Right atrium auricular region (tissue), 2 donors: ENCODE data around the gene GRIN3A. TPM values are rescaled to one million over a fixed set of nuclear protein-coding genes. Genes with fewer than 3 reads are reported as not detected.

Source experiments
- DNase-seq: peaks from one replicate; pipeline ENCODE4 v3.0.0-alpha.2; 2019; ENCODE audit warnings: low spot score
- H3K27ac ChIP-seq, 2 donors: fragments of 200-600 bp; sonication (generic); 1 replicate in 1 of 2; 2 replicates in 1 of 2; pipeline ENCODE4 v1.5.1; 2016 to 2019
- H3K27me3 ChIP-seq, 2 donors: fragments of 200-600 bp; sonication (generic); one replicate each; pipeline versions ENCODE4 v1.5.1 to v1.6.0; 2017 to 2019
- H3K36me3 ChIP-seq: fragments of 200-600 bp; sonication (generic); one replicate; pipeline ENCODE4 v1.5.1; 2016
- H3K4me1 ChIP-seq, 2 donors: fragments of 200-600 bp; sonication (generic); one replicate each; pipeline versions ENCODE4 v1.5.1 to v1.6.0; 2017 to 2019
- H3K4me3 ChIP-seq, 2 donors: fragments of 200-600 bp; sonication (generic); 1 replicate in 1 of 2; 2 replicates in 1 of 2; pipeline ENCODE4 v1.5.1; 2017 to 2019; ENCODE audit warnings: mild to moderate bottlenecking in 1 of 2, moderate library complexity in 1 of 2
- H3K9me3 ChIP-seq, 2 donors: fragments of 200-600 bp; sonication (generic); one replicate each; pipeline ENCODE4 v1.5.1; 2019
- total RNA-seq, 2 donors: library from RNA; depleted of rRNA; stranded (reverse); fragments of >200 nt; gene quantifications; one replicate each; pipeline ENCODE4 v1.1.0, GENCODE V29; 2016
- TF ChIP-seq, protein P1 (sequence below), 2 donors: fragments of 200-600 bp; sonication (generic); IDR thresholded peaks; one replicate each; pipeline ENCODE4 v1.5.1; 2019; ENCODE audit warnings: antibody characterized with exemption in 2 of 2

GRIN3A gene
- total RNA-seq, 2 donors from 2014 or later, result 0.44 TPM; not detected in 1

DNA sequence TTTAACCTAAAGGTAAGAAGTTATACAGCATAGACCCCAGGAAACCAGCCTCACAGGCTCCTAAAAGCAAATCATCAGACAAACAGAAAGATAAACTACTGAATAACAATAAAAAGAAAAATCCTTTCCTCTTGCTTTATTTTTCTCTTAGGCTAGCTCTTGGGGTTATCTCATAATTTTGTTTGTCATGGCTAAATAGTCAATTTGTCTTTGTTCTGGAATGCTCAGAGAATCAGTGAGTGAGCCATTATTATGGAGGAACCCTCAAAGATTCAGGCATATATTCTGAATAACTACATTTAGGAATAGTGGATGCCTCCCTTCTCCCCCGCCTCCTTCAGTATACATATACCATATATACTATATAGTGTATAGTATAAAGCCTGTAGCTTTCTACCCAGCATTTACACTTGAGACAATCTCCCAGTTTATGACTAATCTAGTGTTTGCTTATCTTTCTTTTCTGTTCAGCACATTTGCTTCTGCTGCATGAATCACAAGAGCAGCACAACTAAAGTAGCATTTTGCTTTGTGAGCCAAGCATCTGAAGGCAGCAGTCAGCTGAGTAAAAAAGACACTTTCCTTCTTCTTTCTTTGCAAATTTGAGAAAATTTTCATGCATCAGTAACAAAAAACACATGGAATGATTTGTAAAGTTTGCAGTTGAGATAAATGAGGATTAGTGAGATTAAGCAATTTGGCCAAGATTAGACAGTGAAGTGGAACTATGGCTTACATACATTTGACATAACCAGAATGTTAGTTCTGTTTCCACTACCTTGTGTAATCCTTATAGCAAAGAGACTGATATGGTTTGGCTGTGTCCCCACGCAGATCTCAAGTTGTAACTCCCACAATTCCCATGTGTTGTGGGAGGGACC, 98.4 kb downstream of the GRIN3A start:
- Histone ChIP-seq H3K27ac (no peak overlapping the region), H3K9me3 (peaks cover 0 to 18% of the 10 kb centered on the region in 2 donors), H3K4me1 (no peaks in the 10 kb centered on the region), H3K4me3 (no peak overlapping the region), H3K36me3 (no peaks in the 10 kb centered on the region), H3K27me3 (no peaks in the 10 kb centered on the region)
- no peak for DNase-seq
- TF ChIP-seq, protein P1, sequence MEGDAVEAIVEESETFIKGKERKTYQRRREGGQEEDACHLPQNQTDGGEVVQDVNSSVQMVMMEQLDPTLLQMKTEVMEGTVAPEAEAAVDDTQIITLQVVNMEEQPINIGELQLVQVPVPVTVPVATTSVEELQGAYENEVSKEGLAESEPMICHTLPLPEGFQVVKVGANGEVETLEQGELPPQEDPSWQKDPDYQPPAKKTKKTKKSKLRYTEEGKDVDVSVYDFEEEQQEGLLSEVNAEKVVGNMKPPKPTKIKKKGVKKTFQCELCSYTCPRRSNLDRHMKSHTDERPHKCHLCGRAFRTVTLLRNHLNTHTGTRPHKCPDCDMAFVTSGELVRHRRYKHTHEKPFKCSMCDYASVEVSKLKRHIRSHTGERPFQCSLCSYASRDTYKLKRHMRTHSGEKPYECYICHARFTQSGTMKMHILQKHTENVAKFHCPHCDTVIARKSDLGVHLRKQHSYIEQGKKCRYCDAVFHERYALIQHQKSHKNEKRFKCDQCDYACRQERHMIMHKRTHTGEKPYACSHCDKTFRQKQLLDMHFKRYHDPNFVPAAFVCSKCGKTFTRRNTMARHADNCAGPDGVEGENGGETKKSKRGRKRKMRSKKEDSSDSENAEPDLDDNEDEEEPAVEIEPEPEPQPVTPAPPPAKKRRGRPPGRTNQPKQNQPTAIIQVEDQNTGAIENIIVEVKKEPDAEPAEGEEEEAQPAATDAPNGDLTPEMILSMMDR (IDR thresholded peaks at IDR 0.05), result no peak

DNA sequence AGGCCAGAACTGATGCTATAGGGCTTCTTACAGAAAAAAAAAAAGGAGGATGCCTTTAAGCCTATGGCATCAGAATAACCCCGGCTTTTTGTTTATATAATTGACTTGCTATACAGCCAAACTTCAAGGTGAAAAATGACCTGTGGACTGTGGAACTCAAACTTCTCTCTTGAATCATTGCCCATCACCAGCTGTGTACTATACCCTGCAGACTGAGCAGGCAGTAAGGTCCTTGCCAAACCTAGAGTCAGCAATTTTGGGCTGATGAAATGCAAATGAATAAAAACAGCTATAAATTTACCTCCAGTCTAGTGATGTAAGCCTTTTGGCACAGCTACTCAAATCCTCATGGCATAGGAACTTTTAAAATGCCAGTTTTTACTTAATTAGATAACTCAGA, 99.1 kb downstream of the GRIN3A start:
- TF ChIP-seq, protein P1 (IDR thresholded peaks at IDR 0.05), result no peak
- Histone ChIP-seq H3K4me3 (no peak overlapping the region), H3K27ac (no peak overlapping the region), H3K4me1 (no peaks in the 10 kb centered on the region), H3K9me3 (peaks cover 0 to 18% of the 10 kb centered on the region in 2 donors), H3K27me3 (no peaks in the 10 kb centered on the region), H3K36me3 (no peaks in the 10 kb centered on the region)
- DNase-seq, result no peak

DNA sequence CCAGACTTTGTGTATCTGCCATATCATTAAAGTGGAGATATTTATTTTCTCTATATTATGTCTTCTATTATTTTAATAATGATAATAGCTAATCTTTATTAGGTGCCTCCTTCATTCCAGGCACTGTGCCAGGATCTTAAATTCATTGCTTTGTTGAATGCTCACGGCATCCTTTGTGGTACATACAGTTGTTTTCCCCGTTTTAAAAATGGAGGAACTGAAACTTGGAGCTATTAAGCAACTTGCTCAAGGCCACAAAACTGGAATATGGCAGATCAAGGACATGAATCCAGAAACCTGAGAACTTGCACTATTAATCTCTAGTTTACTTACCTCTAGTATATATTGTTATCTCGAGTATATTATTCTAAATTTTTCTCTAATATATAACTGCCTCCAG, 102.2 kb downstream of the GRIN3A start:
- Histone ChIP-seq H3K27me3 (no peaks in the 10 kb centered on the region), H3K4me3 (no peak overlapping the region), H3K27ac (no peak overlapping the region), H3K36me3 (no peaks in the 10 kb centered on the region), H3K4me1 (no peaks in the 10 kb centered on the region), H3K9me3 (no peaks in the 10 kb centered on the region)
- TF ChIP-seq, protein P1 (IDR thresholded peaks at IDR 0.05), result no peak
- DNase-seq, result no peak

DNA sequence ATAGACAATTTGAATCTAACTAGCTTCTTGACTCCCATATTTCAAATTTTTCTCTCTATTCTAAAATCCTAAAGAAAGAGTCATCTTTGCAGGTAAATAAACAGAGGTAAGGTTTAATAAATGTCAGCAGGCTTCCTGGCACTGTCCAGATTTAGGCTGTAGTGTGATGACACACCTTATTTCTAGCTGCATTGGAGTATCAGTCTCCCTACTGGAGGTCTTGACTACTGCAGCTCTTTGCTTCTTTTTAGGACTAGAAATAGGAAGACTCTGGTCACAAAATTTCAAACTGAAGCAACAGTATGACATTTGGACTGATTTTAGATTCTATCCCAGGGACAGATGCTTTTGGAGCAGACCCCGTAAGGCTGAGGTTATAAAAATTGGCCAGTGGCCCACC, 103.0 kb downstream of the GRIN3A start:
- Histone ChIP-seq H3K36me3 (no peaks in the 10 kb centered on the region), H3K27ac (no peak overlapping the region), H3K27me3 (no peaks in the 10 kb centered on the region), H3K4me3 (no peak overlapping the region), H3K4me1 (no peaks in the 10 kb centered on the region), H3K9me3 (no peaks in the 10 kb centered on the region)
- DNase-seq, result no peak
- TF ChIP-seq, protein P1 (IDR thresholded peaks at IDR 0.05), result no peak

DNA sequence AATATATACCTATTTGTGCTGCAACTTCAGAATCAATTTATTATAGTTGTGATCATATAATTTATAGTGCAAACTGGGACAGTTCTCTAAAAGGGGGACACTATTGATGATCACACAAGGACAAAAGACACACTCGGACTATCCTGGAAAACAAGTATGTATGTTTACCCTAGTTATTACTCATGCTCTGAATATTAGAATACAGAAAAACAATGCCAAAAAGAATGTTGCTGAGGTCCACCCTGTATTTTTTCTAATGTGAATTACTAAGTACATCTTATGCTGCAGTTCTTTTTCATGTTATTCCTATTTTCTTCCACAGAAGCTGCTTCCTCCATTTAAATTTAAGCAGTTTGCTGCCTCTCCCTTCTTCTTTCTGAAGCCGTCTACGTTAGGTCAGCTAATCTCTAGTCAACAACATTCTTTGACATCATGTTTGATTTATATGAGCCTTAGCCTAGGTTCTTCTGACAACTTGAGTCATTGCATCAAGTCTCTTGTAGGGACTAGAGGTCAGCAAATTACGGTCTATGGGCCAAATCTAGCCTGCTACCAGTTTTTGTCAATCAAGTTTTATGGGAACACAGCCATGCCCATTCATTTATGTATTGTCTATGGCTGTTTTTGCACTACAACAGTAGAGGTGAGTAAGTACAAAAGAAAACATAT, 103.6 kb downstream of the GRIN3A start:
- no peak for DNase-seq
- TF ChIP-seq, protein P1 (IDR thresholded peaks at IDR 0.05), result no peak
- no peaks in the 10 kb centered on the region for H3K27me3 ChIP-seq

More for the DNA sequence above, 103.6 kb downstream of the GRIN3A start:
- Histone ChIP-seq H3K9me3 (no peaks in the 10 kb centered on the region), H3K27ac (no peak overlapping the region), H3K36me3 (no peaks in the 10 kb centered on the region), H3K4me3 (no peak overlapping the region), H3K4me1 (no peaks in the 10 kb centered on the region)
